ENCODE data around the gene TRAF7.
A peak's percentile ranks its signal among the peaks of the same experiment; 100 is the strongest.

TRAF7 gene

GRCh38 chr16:2148714-2149629 is 6.6 kb upstream of the TRAF7 start:
- DNase-seq: no peak

DNA sequence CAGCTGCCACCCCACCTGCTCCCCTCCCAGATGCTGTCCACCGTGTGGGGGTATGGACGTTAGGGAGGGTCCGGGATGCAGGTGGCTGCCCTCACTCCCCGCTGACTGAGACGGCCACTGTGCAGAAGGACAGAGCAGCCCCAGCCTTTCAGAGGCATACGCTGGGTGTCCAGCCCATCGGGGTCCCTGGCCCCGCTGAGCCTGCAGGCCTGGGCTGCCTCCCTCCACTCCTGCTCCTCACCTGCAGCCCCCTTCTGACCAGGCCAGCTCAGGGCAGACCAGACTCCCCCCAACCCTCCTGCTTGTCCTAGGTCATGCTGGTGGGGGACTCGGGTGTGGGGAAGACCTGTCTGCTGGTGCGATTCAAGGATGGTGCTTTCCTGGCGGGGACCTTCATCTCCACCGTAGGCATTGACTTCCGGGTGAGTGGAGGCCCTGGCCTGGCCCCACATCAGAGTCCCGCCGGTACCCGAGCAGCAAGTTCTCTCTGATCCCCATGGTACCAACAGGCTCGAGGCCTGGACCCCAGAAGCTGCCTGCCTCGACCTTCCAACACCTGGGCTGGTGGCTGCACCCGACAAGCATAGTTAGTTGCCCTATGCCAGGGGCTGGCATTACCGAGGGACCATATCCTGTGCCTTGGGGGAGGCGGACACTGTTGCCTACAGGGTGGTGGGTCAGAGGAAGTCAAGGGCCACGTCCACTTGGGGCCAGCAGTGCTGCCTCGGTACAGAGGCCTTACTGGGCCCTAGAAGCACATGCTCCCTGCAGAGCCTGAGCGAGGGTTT is 5.8 kb upstream of the TRAF7 start:
- no peak for DNase-seq

GRCh38 chr16:2150418-2151187 is 5.0 kb upstream of the TRAF7 start:
- no peak for DNase-seq

DNA sequence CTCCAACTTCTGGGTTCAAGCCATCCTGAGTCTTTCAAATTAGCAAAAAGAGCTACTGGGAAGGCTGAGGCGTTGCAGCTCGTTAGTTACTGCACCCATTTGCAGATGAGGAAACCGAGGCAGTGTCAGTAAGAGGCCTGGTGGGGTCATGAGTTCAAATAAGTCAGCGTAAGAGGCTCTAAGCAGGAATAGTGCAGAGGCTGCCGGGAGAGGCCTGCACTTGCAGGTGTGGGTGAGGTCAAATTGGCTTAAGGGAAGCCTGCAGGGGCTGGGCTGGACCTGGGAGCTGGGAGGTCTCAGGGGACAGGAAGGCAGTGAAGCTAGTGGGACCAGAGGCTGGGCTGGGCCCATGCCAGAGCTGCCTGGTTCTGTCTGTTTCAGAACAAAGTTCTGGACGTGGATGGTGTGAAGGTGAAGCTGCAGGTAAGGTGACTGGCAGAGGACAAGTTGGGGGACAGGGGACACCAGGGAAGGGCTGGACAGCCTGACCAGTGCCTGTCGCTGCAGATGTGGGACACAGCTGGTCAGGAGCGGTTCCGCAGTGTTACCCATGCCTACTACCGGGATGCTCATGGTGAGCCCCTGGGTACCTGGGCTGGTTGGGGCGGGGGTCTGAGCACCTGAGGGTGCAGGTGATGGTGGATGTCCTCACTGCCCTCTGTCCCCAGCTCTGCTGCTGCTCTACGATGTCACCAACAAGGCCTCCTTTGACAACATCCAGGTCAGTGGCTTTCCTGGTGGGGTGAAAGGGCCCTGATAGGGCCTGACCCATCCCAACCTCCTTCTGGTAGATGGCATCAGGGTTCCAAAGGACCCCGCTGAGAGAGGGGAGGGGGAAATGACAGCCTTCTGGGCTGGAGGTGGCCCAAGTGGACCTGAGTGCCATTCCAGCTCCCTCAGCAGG is 4.1 kb upstream of the TRAF7 start:
- no peak for DNase-seq

DNA sequence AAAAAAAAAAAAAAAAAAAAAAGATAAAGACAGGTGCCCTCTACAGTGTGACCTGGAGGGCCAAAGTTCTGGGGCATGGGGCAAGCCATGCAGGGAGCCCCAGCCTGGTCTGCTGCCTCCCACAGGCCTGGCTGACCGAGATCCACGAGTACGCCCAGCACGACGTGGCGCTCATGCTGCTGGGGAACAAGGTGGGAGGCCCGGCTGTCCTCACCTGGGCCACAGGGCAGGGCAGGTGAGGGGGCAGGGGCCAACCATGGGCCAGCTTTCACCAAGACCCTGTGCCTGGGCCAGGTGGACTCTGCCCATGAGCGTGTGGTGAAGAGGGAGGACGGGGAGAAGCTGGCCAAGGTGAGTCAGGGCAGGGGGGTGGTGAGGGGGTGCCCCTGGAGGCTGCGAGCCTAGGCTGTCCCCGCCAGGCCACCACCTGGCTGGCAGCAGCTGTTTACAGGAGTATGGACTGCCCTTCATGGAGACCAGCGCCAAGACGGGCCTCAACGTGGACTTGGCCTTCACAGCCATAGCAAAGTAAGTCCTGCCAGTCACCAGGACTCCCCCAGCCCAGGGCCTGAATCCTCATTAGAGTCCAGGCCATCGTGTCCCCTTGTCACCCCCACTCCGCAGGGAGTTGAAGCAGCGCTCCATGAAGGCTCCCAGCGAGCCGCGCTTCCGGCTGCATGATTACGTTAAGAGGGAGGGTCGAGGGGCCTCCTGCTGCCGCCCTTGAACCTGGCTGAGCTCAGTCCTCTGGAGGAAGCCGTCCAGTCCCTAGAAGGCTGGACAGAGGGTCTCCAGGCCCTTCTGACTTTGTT is 2.7 kb upstream of the TRAF7 start:
- DNase-seq: no peak

- no peak for DNase-seq
These were observed 970 bp upstream of the TRAF7 start for GRCh38 chr16:2154533-2155090.

DNA sequence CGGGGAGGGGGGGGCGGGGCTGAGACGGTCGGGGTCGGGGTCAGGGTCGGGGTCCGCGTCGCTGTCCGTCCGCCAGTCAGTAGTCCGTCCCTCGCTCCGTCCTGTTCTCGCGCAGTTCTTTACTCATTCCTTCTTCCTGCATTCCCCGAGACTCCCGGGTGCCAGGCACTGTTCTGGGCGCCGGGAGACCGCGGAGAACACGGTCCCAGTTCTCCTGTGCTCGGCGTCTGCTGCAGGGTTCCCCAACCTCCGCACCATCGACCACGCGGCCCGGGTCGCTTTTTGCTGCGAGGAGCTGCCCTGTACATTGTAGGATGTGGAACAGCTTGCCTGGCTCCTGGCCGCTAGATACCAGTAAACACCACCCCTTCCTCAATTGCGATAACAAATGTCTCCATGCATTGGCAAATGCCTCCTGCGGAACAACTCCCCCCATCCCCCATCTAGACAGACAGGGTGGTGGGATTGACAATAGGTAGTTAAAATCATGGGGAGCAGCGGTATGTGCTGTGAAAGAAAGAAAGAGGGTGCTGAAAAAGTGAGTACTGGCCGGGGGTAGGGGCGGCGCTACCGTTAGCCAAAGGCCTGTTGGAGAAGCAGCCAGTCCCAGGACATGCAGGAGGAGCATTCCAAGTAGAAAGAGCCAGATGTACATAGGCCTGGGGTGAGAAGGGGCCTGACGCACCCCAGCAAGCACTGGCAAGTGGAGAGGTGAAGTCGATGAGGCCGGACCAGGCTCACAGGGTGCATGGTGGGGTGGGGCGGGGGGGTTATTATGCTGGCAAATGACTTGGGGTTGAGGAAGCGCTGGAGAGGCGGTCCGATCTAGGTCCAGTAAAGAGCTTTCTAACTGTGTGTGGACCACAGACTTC is 631 bp downstream of the TRAF7 start:
- peak; percentile 15 for DNase-seq

DNA sequence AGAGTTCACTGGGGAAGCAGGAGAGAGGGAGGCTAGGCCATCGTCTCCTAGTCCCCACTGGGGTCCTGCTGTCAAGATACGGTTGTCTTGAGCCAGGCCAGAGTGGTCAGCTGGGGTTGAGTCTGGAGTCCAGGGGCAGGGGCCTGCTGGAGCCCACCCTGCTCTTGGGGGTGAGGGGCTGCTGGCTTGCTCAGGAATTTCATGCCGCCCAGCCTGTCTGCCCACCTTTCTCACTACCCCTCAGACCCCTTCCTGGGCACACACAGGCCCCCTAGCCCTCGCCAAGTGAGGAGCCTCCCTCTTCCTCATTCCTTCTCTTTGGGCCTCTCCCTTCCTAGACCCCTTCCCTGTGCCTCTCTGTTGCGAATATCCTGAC is 1.3 kb downstream of the TRAF7 start:
- DNase-seq: no peak

DNA sequence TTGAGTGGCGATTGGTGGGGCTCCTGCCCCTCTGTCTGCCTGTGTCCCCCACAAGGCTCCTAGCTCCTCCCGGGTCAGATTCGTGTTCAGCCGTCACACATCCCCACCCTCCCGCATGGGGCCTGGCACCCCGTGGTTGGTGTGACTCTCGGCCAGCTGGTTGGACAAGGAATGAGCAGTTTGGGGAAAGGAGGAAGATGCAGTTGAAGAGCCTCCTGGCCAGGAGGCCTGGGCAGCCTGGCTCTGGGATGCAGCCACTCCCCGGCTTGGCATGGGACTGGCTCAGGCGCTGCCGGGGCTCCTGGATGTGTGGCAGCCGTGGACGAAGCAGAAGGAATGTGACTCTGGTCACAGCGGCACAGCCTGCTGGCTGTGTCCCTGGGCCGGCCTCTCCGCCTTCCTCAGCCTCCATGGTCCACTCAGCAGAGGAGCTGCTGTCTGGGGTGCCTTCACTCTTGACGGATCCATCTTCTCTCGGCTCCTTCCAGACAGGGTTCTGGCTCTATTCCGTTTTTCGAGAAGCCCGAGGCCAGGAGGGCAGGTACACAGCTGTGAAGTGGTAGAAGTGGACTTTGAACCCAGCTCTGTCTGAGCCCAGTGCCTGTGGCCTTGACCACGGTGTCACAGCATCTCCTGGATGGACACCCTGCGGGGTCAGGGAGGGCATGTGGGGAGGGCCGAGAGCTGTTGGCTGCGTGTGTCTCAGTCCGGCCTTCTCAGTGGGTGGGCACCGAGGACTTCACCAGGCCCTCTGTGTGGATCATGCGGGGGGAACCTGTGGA is 2.1 kb downstream of the TRAF7 start:
- no peak for DNase-seq

DNA sequence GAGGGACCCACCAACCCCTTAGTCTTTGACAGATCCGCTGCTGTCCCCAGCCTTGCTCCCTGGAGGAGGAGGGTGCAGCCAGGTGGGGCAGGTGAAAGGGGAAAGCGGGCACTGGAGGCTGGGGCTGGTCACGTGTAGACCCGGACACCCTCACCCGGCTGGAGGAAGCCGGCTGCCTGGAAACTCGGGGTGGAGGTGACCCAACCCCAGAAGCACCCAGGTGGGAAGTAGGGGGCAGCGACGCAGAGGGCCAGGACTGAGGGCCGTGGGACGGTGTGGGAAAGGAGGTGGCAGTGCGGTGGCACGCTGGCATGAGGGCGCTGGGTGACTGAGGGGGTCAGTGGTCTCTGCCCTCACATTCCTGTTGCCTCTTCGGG is 2.7 kb downstream of the TRAF7 start:
- DNase-seq: no peak

- no peak for DNase-seq
These were observed 3.7 kb downstream of the TRAF7 start for GRCh38 chr16:2159175-2159838.

DNA sequence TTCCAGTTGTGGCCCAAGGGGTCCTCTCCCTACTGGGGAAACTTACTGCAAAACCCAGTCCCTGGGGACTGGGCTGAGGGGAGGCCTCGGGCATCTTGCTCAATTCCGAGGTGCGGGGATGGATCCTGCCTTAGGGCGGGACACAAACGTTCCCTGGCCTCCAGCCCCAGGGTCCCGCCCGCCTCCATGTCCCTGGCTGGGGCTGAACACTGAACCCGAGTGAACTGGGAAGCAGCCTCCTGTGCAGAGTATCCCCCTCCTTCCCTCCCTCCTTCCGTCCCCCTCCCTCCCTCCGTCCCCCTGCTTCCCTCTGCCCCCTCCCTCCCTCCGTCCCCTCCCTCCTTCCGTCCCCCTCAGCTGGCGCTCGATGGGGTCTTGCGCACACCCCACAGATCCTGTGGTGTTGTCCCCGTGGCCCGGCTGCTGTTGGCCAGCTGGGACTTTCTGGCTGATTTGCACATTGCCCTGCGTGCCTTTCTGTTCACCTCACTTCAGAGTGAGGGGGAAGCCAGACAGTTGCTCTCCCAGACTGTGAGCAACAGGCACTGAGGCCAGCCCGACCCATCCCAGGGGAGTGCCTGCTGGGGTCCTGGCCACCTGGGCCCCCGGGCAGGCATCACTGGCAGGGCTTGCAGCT is 5.5 kb downstream of the TRAF7 start:
- DNase-seq: no peak

DNA sequence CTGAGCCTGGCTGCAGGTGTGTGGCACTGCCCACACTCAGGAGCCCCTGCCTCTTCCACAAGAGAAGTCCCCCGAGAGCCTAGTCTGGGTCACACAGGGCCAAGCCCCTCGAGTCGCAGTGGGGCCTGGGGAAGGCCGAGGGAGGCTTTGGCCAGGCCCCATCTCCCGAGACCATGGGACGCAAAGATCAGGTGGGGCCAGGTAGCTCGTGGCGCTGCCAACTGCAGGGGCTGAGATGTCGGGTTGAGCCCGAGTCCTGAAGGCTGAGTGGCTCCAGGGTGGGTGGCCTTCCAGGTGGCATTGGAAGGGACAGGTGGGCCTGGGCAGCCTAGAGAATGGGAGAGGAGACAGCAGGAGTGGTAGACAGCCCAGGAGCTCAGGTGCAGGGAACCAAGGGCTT is 6.3 kb downstream of the TRAF7 start:
- DNase-seq: no peak

- no peak for DNase-seq
These were observed 7.1 kb downstream of the TRAF7 start for GRCh38 chr16:2162676-2163118.

GRCh38 chr16:2163211-2163881 is 7.8 kb downstream of the TRAF7 start:
- no peak for DNase-seq

- DNase-seq: no peak
These were observed 10.3 kb downstream of the TRAF7 start for GRCh38 chr16:2165861-2166260.

DNA sequence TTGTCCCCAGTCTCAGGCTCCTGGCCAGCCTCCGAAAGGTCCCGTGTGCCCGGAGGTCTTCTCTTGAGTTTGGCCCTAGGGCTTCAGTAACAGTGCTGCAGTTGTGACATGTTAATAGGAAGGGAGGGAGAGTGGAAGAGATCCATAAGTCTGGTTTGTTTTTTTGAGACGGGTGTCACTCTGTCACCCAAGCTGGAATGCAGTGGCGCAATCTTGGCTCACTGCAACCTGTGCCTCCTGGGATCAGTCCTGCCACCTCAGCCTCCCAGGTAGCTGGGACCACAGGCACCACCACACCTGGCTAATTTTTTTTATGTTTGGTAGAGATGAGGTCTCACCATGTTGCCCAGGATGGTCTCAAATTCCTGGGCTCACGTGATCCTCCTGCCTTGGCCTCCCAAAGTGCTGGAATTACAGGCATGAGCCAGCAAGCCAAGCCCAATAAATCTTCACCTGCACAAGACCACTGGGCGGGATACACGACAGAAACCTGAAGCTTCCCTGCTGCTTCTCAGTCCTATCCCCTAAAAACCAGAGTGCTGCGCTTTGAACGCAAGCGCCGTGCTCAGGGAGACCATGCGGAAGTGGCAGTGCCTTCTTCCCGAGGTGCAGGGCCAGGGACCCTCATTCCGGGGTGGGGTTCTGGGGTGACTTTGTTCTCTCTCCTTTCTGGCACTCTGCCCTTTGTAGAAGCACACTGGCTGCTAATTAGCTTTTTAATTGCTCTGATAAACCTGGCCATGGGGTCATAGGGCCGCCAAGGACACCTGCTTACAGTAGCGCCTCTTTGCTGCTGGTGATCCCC is 10.9 kb downstream of the TRAF7 start:
- no peak for DNase-seq
